GM12878 (cell line): ENCODE measurements around the gene RAB15.

ENCODE experiments used
- CHD1 ChIP-seq: IDR thresholded peaks from 2 replicates; pipeline ENCODE4 v1.6.1; 2012; ENCODE audit warnings: low read depth, low read length, improper control_type of control experiment
- EGR1 ChIP-seq, 2 experiments: IDR thresholded peaks; 1 replicate in 1 of 2; 2 replicates in 1 of 2; pipeline ENCODE4 v1.6.1; 2011 to 2012; ENCODE audit warnings: low read depth in 2 of 2, low read length in 2 of 2, borderline replicate concordance in 1 of 2, mild to moderate bottlenecking in 1 of 2, moderate library complexity in 1 of 2
- EZH2 ChIP-seq: IDR thresholded peaks from 2 replicates; pipeline ENCODE4 v1.6.1; 2012; ENCODE audit warnings: low read depth, mild to moderate bottlenecking, control low read depth, inconsistent platforms, low read length, borderline replicate concordance; ENCODE audit not compliant: control insufficient read depth
- FOXM1 ChIP-seq: IDR thresholded peaks from 2 replicates; pipeline ENCODE4 v1.6.1; 2012; ENCODE audit warnings: low read depth, mild to moderate bottlenecking, inconsistent platforms, low read length, moderate library complexity
- JUNB ChIP-seq: IDR thresholded peaks from 2 replicates; pipeline ENCODE4 v1.6.1; 2016; ENCODE audit warnings: antibody characterized with exemption, mild to moderate bottlenecking
- PAX5 ChIP-seq: IDR thresholded peaks from 2 replicates; pipeline ENCODE4 v1.6.1; 2011; ENCODE audit warnings: low read depth, low read length, borderline replicate concordance
- POLR2A ChIP-seq: IDR thresholded peaks from 2 replicates; pipeline ENCODE4 v1.6.1; 2011; ENCODE audit warnings: low read depth, mild to moderate bottlenecking, low read length
- RELA ChIP-seq: fragments of 450-650 bp; IDR thresholded peaks from 2 replicates; pipeline ENCODE4 v1.8.0; 2014; ENCODE audit warnings: borderline replicate concordance; ENCODE audit not compliant: partially characterized antibody
- TAF1 ChIP-seq: IDR thresholded peaks from 2 replicates; pipeline ENCODE4 v1.6.1; 2011; ENCODE audit warnings: mild to moderate bottlenecking, low read depth, low read length, borderline replicate concordance
- TCF7 ChIP-seq: IDR thresholded peaks from 2 replicates; pipeline ENCODE4 v1.6.1; 2014; ENCODE audit warnings: antibody characterized with exemption, borderline replicate concordance
- YBX1 ChIP-seq: fragments of 450-650 bp; IDR thresholded peaks from 2 replicates; pipeline ENCODE4 v1.6.1; 2016; ENCODE audit warnings: antibody characterized with exemption
- ZZZ3 ChIP-seq: IDR thresholded peaks from 2 replicates; pipeline ENCODE4 v1.6.1; 2011; ENCODE audit warnings: low read depth; ENCODE audit not compliant: control insufficient read depth, insufficient read length

- TF ChIP-seq POLR2A (no peak), TCF7 (no peak), PAX5 (no peak), ZZZ3 (no peak), CHD1 (no peak), FOXM1 (no peak), EGR1 (IDR thresholded peaks at IDR 0.05; ENCODE audit: borderline replicate concordance in 1 of 2, low read depth in 2 of 2, low read length in 2 of 2) (no peak), RELA (no peak), EZH2 (no peak), JUNB (no peak), TAF1 (no peak), YBX1 (no peak)
These were observed 2.4 kb upstream of the RAB15 start for GRCh38 chr14:64974563-64974962.
